Parathyroid adenoma (tissue), 2 donors: ENCODE data around the gene NPAS2.

ENCODE experiments used
- H2AFZ ChIP-seq: fragments of 300-600 bp; sonication (generic); one replicate; pipeline ENCODE4 v1.7.0; 2017; ENCODE audit warnings: antibody characterized with exemption, mild to moderate bottlenecking
- H3K27ac ChIP-seq: fragments of 300-600 bp; sonication (generic); one replicate; pipeline ENCODE4 v1.7.0; 2017
- H3K27me3 ChIP-seq: fragments of 300-600 bp; sonication (generic); one replicate; pipeline ENCODE4 v1.7.0; 2017; ENCODE audit warnings: low read length; ENCODE audit not compliant: control insufficient read depth, insufficient read depth
- H3K36me3 ChIP-seq: fragments of 300-600 bp; sonication (generic); one replicate; pipeline ENCODE4 v1.7.0; 2017; ENCODE audit warnings: low read length; ENCODE audit not compliant: control insufficient read depth, insufficient read depth
- H3K4me1 ChIP-seq: fragments of 300-600 bp; sonication (generic); one replicate; pipeline ENCODE4 v1.7.0; 2017; ENCODE audit warnings: control low read depth
- H3K4me2 ChIP-seq: fragments of 300-600 bp; sonication (generic); one replicate; pipeline ENCODE4 v1.7.0; 2017; ENCODE audit warnings: low read length
- H3K4me3 ChIP-seq: fragments of 300-600 bp; sonication (generic); one replicate; pipeline ENCODE4 v1.7.0; 2017; ENCODE audit warnings: low read depth, low read length
- H3K79me2 ChIP-seq: fragments of 300-600 bp; sonication (generic); one replicate; pipeline ENCODE4 v1.7.0; 2017; ENCODE audit warnings: control low read depth
- H3K9ac ChIP-seq: fragments of 300-600 bp; sonication (generic); one replicate; pipeline ENCODE4 v1.7.0; 2017; ENCODE audit warnings: mild to moderate bottlenecking
- H3K9me3 ChIP-seq: fragments of 300-600 bp; sonication (generic); one replicate; pipeline ENCODE4 v1.7.0; 2017; ENCODE audit warnings: low read length; ENCODE audit not compliant: control insufficient read depth
- CTCF ChIP-seq: fragments of 300-600 bp; sonication (generic); IDR thresholded peaks from one replicate; pipeline ENCODE4 v1.7.0; 2017; ENCODE audit warnings: antibody characterized with exemption, mild to moderate bottlenecking
- donor health status: primary hyperparathyroidism.

Gene NPAS2

GRCh38 chr2:100895934-100896685, 76.2 kb downstream of the NPAS2 start:
- H3K4me1 ChIP-seq: no peaks in the 10 kb centered on the region

GRCh38 chr2:100898035-100898665, 78.2 kb downstream of the NPAS2 start:
- Histone ChIP-seq H2AFZ (no peak overlapping the region), H3K4me1 (no peaks in the 10 kb centered on the region)
- no peak for TF ChIP-seq CTCF

More at GRCh38 chr2:100895934-100896685, 76.2 kb downstream of the NPAS2 start:
- Histone ChIP-seq H3K27me3 (no peaks in the 10 kb centered on the region), H3K36me3 (no peaks in the 10 kb centered on the region), H3K79me2 (no peaks in the 10 kb centered on the region), H3K9ac (no peak overlapping the region), H3K4me2 (no peak overlapping the region), H3K27ac (no peak overlapping the region), H2AFZ (no peak overlapping the region), H3K4me3 (no peak overlapping the region), H3K9me3 (no peaks in the 10 kb centered on the region)
- TF ChIP-seq CTCF: no peak

DNA sequence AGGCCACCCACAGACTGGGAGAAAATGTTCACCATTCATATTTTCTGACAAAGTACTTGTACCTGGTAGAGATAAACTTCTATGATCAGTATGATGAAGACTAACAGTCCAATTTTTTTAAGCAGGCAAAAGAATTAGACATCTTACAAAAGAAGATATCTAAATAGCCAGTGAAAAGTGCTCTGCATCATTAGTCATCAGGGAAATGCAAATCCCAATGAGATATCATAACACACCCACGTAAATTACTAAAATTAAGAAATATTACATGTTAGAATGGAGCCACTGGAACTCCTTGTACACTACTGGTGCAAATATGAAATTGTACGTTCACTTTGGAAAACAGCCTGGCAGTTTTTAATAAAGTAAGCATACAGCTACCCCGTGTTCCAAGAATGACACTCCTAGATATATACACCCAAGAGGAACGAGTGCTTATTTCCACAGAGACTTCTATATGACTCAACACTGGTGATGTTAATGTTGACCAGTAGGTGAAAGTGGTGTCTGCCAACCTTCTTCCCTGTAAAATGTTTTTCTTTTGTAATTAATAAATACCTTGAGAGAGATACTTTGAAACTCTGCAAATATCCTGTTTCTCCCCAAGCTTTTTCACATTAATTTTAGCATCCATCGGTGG, 80.3 kb downstream of the NPAS2 start:
- no peaks in the 10 kb centered on the region for H3K27me3 ChIP-seq
- no peak overlapping the region for H2AFZ ChIP-seq
- no peaks in the 10 kb centered on the region for H3K4me1 ChIP-seq
- H3K9me3 ChIP-seq: no peaks in the 10 kb centered on the region
- no peak overlapping the region for H3K4me2 ChIP-seq
- no peaks in the 10 kb centered on the region for H3K79me2 ChIP-seq
- no peak overlapping the region for H3K27ac ChIP-seq
- H3K9ac ChIP-seq: no peak overlapping the region
- no peaks in the 10 kb centered on the region for H3K36me3 ChIP-seq
- TF ChIP-seq CTCF: no peak
- no peak overlapping the region for H3K4me3 ChIP-seq

More at GRCh38 chr2:100898035-100898665, 78.2 kb downstream of the NPAS2 start:
- Histone ChIP-seq H3K9me3 (no peaks in the 10 kb centered on the region), H3K9ac (no peak overlapping the region), H3K27me3 (no peaks in the 10 kb centered on the region), H3K4me2 (no peak overlapping the region), H3K27ac (no peak overlapping the region), H3K79me2 (no peaks in the 10 kb centered on the region), H3K36me3 (no peaks in the 10 kb centered on the region), H3K4me3 (no peak overlapping the region)

DNA sequence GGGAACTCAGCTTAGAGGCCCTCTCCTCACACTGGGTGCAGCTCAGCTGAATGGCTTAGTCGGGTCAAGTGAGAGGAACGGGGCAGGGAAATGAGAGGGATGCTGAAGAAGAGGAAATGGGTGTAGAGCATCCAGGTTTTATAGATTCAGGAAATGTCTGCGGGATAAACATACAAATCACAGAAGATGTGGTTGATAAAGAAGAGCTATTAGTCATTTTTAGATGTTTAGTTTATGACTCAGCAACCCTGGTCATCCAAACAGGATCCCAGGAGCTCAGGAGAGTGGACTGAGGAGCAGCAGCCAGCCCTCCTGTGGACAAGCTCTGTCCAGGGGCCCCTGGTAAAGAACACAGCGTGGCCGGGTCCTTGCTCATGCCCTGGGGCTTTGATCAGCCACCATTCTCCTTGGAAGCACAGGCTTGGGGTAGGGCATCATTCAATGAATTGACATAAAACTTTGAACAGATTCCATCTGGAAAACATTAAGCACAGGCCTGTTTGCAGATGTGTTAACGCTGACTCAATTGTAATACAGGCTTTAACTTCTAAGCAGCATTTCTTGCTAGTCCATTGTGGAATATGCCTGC, 83.0 kb downstream of the NPAS2 start:
- no peak overlapping the region for H3K27ac ChIP-seq
- no peaks in the 10 kb centered on the region for H3K4me1 ChIP-seq
- H3K9ac ChIP-seq: no peak overlapping the region
- H2AFZ ChIP-seq: no peak overlapping the region
- H3K9me3 ChIP-seq: no peaks in the 10 kb centered on the region
- H3K27me3 ChIP-seq: no peaks in the 10 kb centered on the region
- no peak overlapping the region for H3K4me3 ChIP-seq
- TF ChIP-seq CTCF: no peak
- H3K79me2 ChIP-seq: no peaks in the 10 kb centered on the region
- H3K4me2 ChIP-seq: no peak overlapping the region
- no peaks in the 10 kb centered on the region for H3K36me3 ChIP-seq
